A549 (cell line): ENCODE measurements around the gene KIFBP. TPM values are rescaled to one million over a fixed set of nuclear protein-coding genes. Genes with fewer than 3 reads are reported as not detected.

Experiments used
- ATAC-seq, 2 experiments: fragments of 200-7000 bp in 1 of 2; fragments of >200 bp in 1 of 2; cut with Nextera tagmentation in 1 of 2; cut with Tn5 transposase in 1 of 2; 3 replicates each; pipeline versions ENCODE4 v1.8.0 to v1.9.1; 2018 to 2020; ENCODE audit warnings: mild to moderate bottlenecking in 1 of 2, moderate library complexity in 1 of 2
- CTCF ChIA-PET: fragments of 300-600 bp; sonication (Branson Sonifier 250); formaldehyde crosslinking; extraction: SDS; loops from one replicate; lab custom pipeline; 2021; ENCODE audit warnings: antibody characterized with exemption, inconsistent platforms; lab: Yijun Ruan, JAX
- POLR2A ChIA-PET: fragments of 350-600 bp; formaldehyde crosslinking; extraction: SDS; loops from one replicate; lab custom pipeline; 2021; ENCODE audit warnings: antibody characterized with exemption, inconsistent platforms; lab: Yijun Ruan, JAX
- DNase-seq, 2 experiments: peaks; one replicate each; pipeline versions ENCODE4 v3.0.0 to v3.0.0-alpha.2; 2011 to 2016; ENCODE audit warnings: low read depth in 1 of 2, low spot score in 1 of 2
- FAIRE-seq: peaks from 2 replicates; lab custom pipeline; 2011; peaks lifted over from hg19 to GRCh38; lab: Jason Lieb, UNC
- H3K27ac ChIP-seq, 2 experiments: fragments of >200 bp; sonication (Bioruptor Twin); formaldehyde crosslinking; 3 replicates each; pipeline ENCODE4 v1.5.1; 2016 to 2017
- H3K4me1 ChIP-seq: fragments of >200 bp; sonication (Bioruptor Twin); formaldehyde crosslinking; 3 replicates; pipeline ENCODE4 v1.6.1; 2016
- H3K4me2 ChIP-seq: fragments of >200 bp; sonication (Bioruptor Twin); formaldehyde crosslinking; 3 replicates; pipeline ENCODE4 v1.6.1; 2016
- H3K4me3 ChIP-seq: fragments of >200 bp; sonication (Bioruptor Twin); formaldehyde crosslinking; 3 replicates; pipeline ENCODE4 v1.5.1; 2016
- H3K9me3 ChIP-seq: fragments of >200 bp; sonication (Bioruptor Twin); formaldehyde crosslinking; 3 replicates; pipeline ENCODE4 v1.6.1; 2016
- BCL3 ChIP-seq: fragments of >200 bp; sonication (Bioruptor Twin); formaldehyde crosslinking; IDR thresholded peaks from 3 replicates; pipeline ENCODE4 v1.6.1; 2016
- BHLHE40 ChIP-seq: IDR thresholded peaks from 2 replicates; pipeline ENCODE4 v1.6.1; 2012; ENCODE audit warnings: low read depth, low read length, inconsistent platforms
- CBX2 ChIP-seq: fragments of 200-600 bp; sonication (generic); IDR thresholded peaks from 2 replicates; pipeline ENCODE4 v1.6.1; 2016; ENCODE audit warnings: low read depth, mild to moderate bottlenecking, borderline replicate concordance
- CHD2 ChIP-seq: fragments of 150-350 bp; IDR thresholded peaks from 2 replicates; pipeline ENCODE4 v1.6.1; 2014; ENCODE audit warnings: low read length; ENCODE audit not compliant: partially characterized antibody
- FOXS1 ChIP-seq: fragments of 250-450 bp; sonication (Bioruptor Pico); IDR thresholded peaks from 2 replicates; pipeline ENCODE4 v1.5.0; 2020; ENCODE audit warnings: mild to moderate bottlenecking, moderate library complexity
- HDAC2 ChIP-seq: fragments of 200-600 bp; sonication (generic); IDR thresholded peaks from 2 replicates; pipeline ENCODE4 v1.6.1; 2016
- HES2 ChIP-seq: fragments of >200 bp; sonication (Bioruptor Twin); formaldehyde crosslinking; IDR thresholded peaks from 2 replicates; pipeline ENCODE4 v1.6.1; 2016
- HOXB13 ChIP-seq: fragments of 250-450 bp; sonication (Bioruptor Pico); IDR thresholded peaks from 2 replicates; pipeline ENCODE4 v1.5.0; 2020; ENCODE audit warnings: low read depth, mild to moderate bottlenecking, moderate library complexity
- JUN ChIP-seq, 2 experiments: fragments of >200 bp; sonication (Bioruptor Twin); formaldehyde crosslinking; IDR thresholded peaks; 2 replicates in 1 of 2; 3 replicates in 1 of 2; pipeline ENCODE4 v1.6.1; 2016 to 2017
- MAFK ChIP-seq: fragments of 450-650 bp; IDR thresholded peaks from 2 replicates; pipeline ENCODE4 v1.6.1; 2014; ENCODE audit not compliant: partially characterized antibody
- NFE2L2 ChIP-seq: fragments of 150-350 bp; conservative IDR thresholded peaks from 2 replicates; pipeline ENCODE4 v1.6.1; 2014; ENCODE audit warnings: low read length
- NPAS2 ChIP-seq: fragments of 250-450 bp; sonication (Bioruptor Pico); IDR thresholded peaks from 2 replicates; pipeline ENCODE4 v1.8.0; 2022; ENCODE audit warnings: mild to moderate bottlenecking, moderate library complexity, borderline replicate concordance
- PBX3 ChIP-seq: IDR thresholded peaks from 2 replicates; pipeline ENCODE4 v1.6.1; 2012
- PHF8 ChIP-seq: fragments of 200-600 bp; sonication (generic); IDR thresholded peaks from 2 replicates; pipeline ENCODE4 v1.6.1; 2016; ENCODE audit warnings: low read depth, mild to moderate bottlenecking, antibody characterized with exemption, moderate library complexity, borderline replicate concordance
- RNF2 ChIP-seq: fragments of 200-600 bp; sonication (generic); IDR thresholded peaks from 2 replicates; pipeline ENCODE4 v1.6.1; 2016; ENCODE audit warnings: low read depth, mild to moderate bottlenecking, antibody characterized with exemption, moderate library complexity, borderline replicate concordance
- SMC3 ChIP-seq: fragments of >200 bp; sonication (Bioruptor Twin); formaldehyde crosslinking; IDR thresholded peaks from 3 replicates; pipeline ENCODE4 v1.6.1; 2018; ENCODE audit warnings: inconsistent platforms
- TP53 ChIP-seq: fragments of 250-450 bp; sonication (Bioruptor Pico); IDR thresholded peaks from 2 replicates; pipeline ENCODE4 v1.5.0; 2021; ENCODE audit warnings: mild to moderate bottlenecking, moderate library complexity
- ZNF302 ChIP-seq: fragments of 250-450 bp; sonication (Bioruptor Pico); IDR thresholded peaks from 2 replicates; pipeline ENCODE4 v1.9.0; 2021; ENCODE audit warnings: inconsistent platforms, mild to moderate bottlenecking, moderate library complexity
- WGBS: methylation state at CpG from one replicate; pipeline ENCODE4 v1.1.6; 2017; ENCODE audit errors: missing lambda C conversion rate; 5-methylcytosine and 5-hydroxymethylcytosine counted together
- polyA plus RNA-seq, 4 experiments: library from polyadenylated mRNA; depleted of rRNA in 3 of 4; stranded (reverse); fragments of >200 nt; fragmentation: RNase III in 1 of 4; extraction: RNeasy Plus Mini Kit Qiagen cat#74134 plus additional on column Dnase treatment in 1 of 4; gene quantifications; 2 replicates in 3 of 4; 3 replicates in 1 of 4; pipeline ENCODE4 v1.2.3, GENCODE V29; 2011 to 2017
- TF ChIP-seq, protein P1 (sequence below): fragments of 200-600 bp; sonication (generic); IDR thresholded peaks from 2 replicates; pipeline ENCODE4 v1.6.1; 2016; ENCODE audit warnings: antibody characterized with exemption, mild to moderate bottlenecking, moderate library complexity

Gene KIFBP
- polyA plus RNA-seq, 2 of the 4 experiments (the other 2 are of a cell fraction): 36.1 to 53.8 TPM

DNA sequence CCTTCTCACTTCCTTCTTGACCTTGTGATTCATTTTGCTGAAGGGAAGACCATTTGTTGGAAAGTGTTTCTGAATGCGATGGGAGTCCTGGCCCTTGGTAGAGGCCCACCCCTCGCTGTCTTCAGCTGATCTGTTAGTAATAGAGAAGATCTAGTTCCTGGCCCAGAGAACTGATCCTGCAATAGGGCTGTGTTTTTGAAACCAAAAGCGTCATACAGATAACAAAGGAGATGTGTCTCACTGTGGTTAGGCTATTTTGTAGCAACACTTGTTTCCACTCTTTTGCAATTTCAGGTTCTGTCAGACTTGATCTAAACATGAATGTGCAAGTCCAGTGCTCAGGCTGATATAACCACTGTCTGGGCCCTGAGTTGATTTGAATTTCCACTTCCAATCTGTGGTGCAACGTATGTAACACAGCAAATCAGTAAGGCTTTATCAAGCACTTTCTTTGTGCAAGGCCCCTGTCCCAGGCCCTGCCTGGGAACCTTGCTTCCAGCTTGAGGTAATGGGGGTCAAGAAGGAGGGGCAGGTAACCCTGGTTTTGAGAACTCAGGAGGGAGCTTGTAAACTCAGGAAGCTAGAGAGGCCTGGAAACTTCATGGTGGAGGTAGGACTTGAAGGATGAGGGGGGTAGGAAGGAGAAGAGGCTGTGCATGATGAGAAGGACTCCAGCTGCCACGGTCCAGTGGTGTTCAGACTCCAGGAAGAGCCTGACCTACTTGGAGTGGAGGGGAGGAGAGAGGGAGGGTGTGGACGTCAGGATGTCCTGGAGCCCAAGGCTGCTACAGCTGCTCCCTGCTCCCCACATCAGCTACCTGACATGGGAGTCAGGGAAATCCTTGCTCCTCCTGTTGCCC is 57.1 kb downstream of the KIFBP start (continued):
- TF ChIP-seq, protein P1, sequence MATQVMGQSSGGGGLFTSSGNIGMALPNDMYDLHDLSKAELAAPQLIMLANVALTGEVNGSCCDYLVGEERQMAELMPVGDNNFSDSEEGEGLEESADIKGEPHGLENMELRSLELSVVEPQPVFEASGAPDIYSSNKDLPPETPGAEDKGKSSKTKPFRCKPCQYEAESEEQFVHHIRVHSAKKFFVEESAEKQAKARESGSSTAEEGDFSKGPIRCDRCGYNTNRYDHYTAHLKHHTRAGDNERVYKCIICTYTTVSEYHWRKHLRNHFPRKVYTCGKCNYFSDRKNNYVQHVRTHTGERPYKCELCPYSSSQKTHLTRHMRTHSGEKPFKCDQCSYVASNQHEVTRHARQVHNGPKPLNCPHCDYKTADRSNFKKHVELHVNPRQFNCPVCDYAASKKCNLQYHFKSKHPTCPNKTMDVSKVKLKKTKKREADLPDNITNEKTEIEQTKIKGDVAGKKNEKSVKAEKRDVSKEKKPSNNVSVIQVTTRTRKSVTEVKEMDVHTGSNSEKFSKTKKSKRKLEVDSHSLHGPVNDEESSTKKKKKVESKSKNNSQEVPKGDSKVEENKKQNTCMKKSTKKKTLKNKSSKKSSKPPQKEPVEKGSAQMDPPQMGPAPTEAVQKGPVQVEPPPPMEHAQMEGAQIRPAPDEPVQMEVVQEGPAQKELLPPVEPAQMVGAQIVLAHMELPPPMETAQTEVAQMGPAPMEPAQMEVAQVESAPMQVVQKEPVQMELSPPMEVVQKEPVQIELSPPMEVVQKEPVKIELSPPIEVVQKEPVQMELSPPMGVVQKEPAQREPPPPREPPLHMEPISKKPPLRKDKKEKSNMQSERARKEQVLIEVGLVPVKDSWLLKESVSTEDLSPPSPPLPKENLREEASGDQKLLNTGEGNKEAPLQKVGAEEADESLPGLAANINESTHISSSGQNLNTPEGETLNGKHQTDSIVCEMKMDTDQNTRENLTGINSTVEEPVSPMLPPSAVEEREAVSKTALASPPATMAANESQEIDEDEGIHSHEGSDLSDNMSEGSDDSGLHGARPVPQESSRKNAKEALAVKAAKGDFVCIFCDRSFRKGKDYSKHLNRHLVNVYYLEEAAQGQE: no peak
- TF ChIP-seq JUN (IDR thresholded peaks at IDR 0.05) (no peak), BCL3 (no peak), HDAC2 (no peak)
- TF ChIP-seq, all 56 proteins: peak for 0

- CTCF ChIA-PET: no interaction called here
- DNase-seq (no peak), ATAC-seq (no peak), FAIRE-seq (no peak)
- no peak for TF ChIP-seq JUN (IDR thresholded peaks at IDR 0.05)
- no peak for TF ChIP-seq SMC3
- TF ChIP-seq NPAS2 (CRISPR knock-in tag): no peak
- H3K4me3 ChIP-seq: no peak overlapping the region
- H3K9me3 ChIP-seq: no peaks in the 10 kb centered on the region
- no peak overlapping the region for H3K4me2 ChIP-seq
- 55% methylated on average over 4 of the region's 4 CpGs for WGBS
- H3K4me1 ChIP-seq: no peaks in the 10 kb centered on the region
- no peak overlapping the region for H3K27ac ChIP-seq
- POLR2A ChIA-PET: no interaction called here
Measured at GRCh38 chr10:69047111-69047832, 58.7 kb downstream of the KIFBP start.

- no peak overlapping the region for H3K4me2 ChIP-seq
- ChIA-PET CTCF (interaction anchor here (0.6 to 3.5 kb wide), 3 partner anchors 28 to 191 kb away, joined by 3 to 13 read pairs (median 3); no protein-coding TSS in a partner anchor), POLR2A (interaction anchor here (0.5 kb wide), 1 partner anchor 105 kb away, joined by 3 read pairs; no protein-coding TSS in a partner anchor)
- no peak for FAIRE-seq
- 78% methylated on average over 7 of the region's 8 CpGs for WGBS
- H3K9me3 ChIP-seq: no peaks in the 10 kb centered on the region
- TF ChIP-seq NFE2L2 (no peak), FOXS1 (CRISPR knock-in tag) (no peak), ZNF302 (no peak), TP53 (CRISPR knock-in tag) (no peak), BHLHE40 (no peak), SMC3 (no peak), HOXB13 (CRISPR knock-in tag) (no peak), CHD2 (no peak), RNF2 (no peak), HES2 (no peak), CBX2 (no peak), MAFK (no peak), PBX3 (no peak), PHF8 (no peak)
- TF ChIP-seq, protein P1: no peak
- H3K27ac ChIP-seq: no peak overlapping the region
- no peak for DNase-seq
- no peaks in the 10 kb centered on the region for H3K4me1 ChIP-seq
- no peak for ATAC-seq
- no peak overlapping the region for H3K4me3 ChIP-seq
Measured at GRCh38 chr10:69048103-69048502, 59.5 kb downstream of the KIFBP start.
